Vagina (tissue), 2 donors: ENCODE results near the gene FNDC10. TPM values are rescaled to one million over a fixed set of nuclear protein-coding genes. Genes with fewer than 3 reads are reported as not detected.

Experiments used
- DNase-seq, 2 donors: peaks; one replicate each; pipeline ENCODE4 v3.0.0-alpha.2; 2017; ENCODE audit errors: extremely low spot score in 2 of 2
- H3K27ac ChIP-seq: fragments of 200-600 bp; sonication (generic); one replicate; pipeline ENCODE4 v1.5.1; 2019
- H3K27me3 ChIP-seq: fragments of 200-600 bp; sonication (generic); one replicate; pipeline ENCODE4 v1.5.1; 2019
- H3K36me3 ChIP-seq, 2 donors: fragments of 200-600 bp; sonication (generic); one replicate each; pipeline ENCODE4 v1.5.1; 2017 to 2019
- H3K4me1 ChIP-seq: fragments of 200-600 bp; sonication (generic); one replicate; pipeline ENCODE4 v1.5.1; 2019
- H3K4me3 ChIP-seq, 2 donors: fragments of 200-600 bp; sonication (generic); 1 replicate in 1 of 2; 2 replicates in 1 of 2; pipeline ENCODE4 v1.5.1; 2016 to 2019
- H3K9me3 ChIP-seq: fragments of 200-600 bp; sonication (generic); one replicate; pipeline ENCODE4 v1.5.1; 2019
- CTCF ChIP-seq, 3 experiments: fragments of 450-650 bp in 2 of 3; fragments of 200-600 bp in 1 of 3; sonication (generic) in 1 of 3; IDR thresholded peaks; one replicate each; pipeline ENCODE4 v1.5.1; 2017 to 2019; ENCODE audit warnings: antibody characterized with exemption in 3 of 3, mild to moderate bottlenecking in 2 of 3, moderate library complexity in 2 of 3
- POLR2A ChIP-seq, 2 donors: fragments of 450-650 bp; IDR thresholded peaks; one replicate each; pipeline ENCODE4 v1.6.1; 2017; ENCODE audit warnings: antibody characterized with exemption in 2 of 2, mild to moderate bottlenecking in 2 of 2, moderate library complexity in 2 of 2
- POLR2AphosphoS5 ChIP-seq, 2 donors: sonication (generic); formaldehyde crosslinking; IDR thresholded peaks; one replicate each; pipeline ENCODE4 v1.9.0; 2017; ENCODE audit warnings: antibody characterized with exemption in 2 of 2, mild to moderate bottlenecking in 2 of 2, low read depth in 1 of 2; ENCODE audit not compliant: insufficient read depth in 1 of 2
- intact Hi-C: fragments of 100-400 bp; cut with DNase I; formaldehyde crosslinking; loops from one replicate; pipeline ENCODE4 v1.15.1; 2023
- total RNA-seq: library from RNA; depleted of rRNA; stranded (reverse); fragments of >200 nt; gene quantifications from one replicate; pipeline ENCODE4 v1.2.3, GENCODE V29; 2016

Gene FNDC10
- total RNA-seq, 1 donor from 2014 or later: 6.1 TPM

GRCh38 chr1:1556505-1556904 lies 43.4 kb downstream of the FNDC10 start:
- no peak overlapping the region for H3K27ac ChIP-seq
- H3K9me3 ChIP-seq: no peaks in the 10 kb centered on the region
- H3K4me1 ChIP-seq: no peaks in the 10 kb centered on the region
- no peaks in the 10 kb centered on the region for H3K27me3 ChIP-seq
- peaks cover 0 to 4% of the 10 kb centered on the region in 2 donors for H3K36me3 ChIP-seq
- no peak for TF ChIP-seq POLR2AphosphoS5 (IDR thresholded peaks at IDR 0.05; ENCODE audit: insufficient read depth in 1 of 2, low read depth in 1 of 2)
- no peak for TF ChIP-seq CTCF (IDR thresholded peaks at IDR 0.05)
- no peak for TF ChIP-seq POLR2A (IDR thresholded peaks at IDR 0.05)
- intact Hi-C loops: no loop called here
- no peak overlapping the region for H3K4me3 ChIP-seq
- no peak for DNase-seq

GRCh38 chr1:1554926-1555915 lies 44.7 kb downstream of the FNDC10 start:
- Histone ChIP-seq H3K27me3 (no peaks in the 10 kb centered on the region), H3K36me3 (no peaks in the 10 kb centered on the region), H3K27ac (no peak overlapping the region), H3K9me3 (no peaks in the 10 kb centered on the region), H3K4me1 (peaks cover 11% of the 10 kb centered on the region), H3K4me3 (no peak overlapping the region)
- DNase-seq: no peak
- intact Hi-C loops: no loop called here
- TF ChIP-seq POLR2A (IDR thresholded peaks at IDR 0.05) (no peak), CTCF (IDR thresholded peaks at IDR 0.05) (no peak), POLR2AphosphoS5 (IDR thresholded peaks at IDR 0.05; ENCODE audit: insufficient read depth in 1 of 2, low read depth in 1 of 2) (no peak)

- no peaks in the 10 kb centered on the region for H3K36me3 ChIP-seq
- H3K27me3 ChIP-seq: no peaks in the 10 kb centered on the region
- no peak overlapping the region for H3K4me3 ChIP-seq
- no peak overlapping the region for H3K27ac ChIP-seq
- intact Hi-C loops: no loop called here
- TF ChIP-seq CTCF (IDR thresholded peaks at IDR 0.05) (no peak), POLR2AphosphoS5 (IDR thresholded peaks at IDR 0.05; ENCODE audit: insufficient read depth in 1 of 2, low read depth in 1 of 2) (no peak), POLR2A (IDR thresholded peaks at IDR 0.05) (no peak)
- no peaks in the 10 kb centered on the region for H3K9me3 ChIP-seq
- H3K4me1 ChIP-seq: peaks cover 12% of the 10 kb centered on the region
- no peak for DNase-seq
Observed at GRCh38 chr1:1554550-1554925, 45.4 kb downstream of the FNDC10 start.

GRCh38 chr1:1553821-1554494 lies 46.0 kb downstream of the FNDC10 start:
- DNase-seq: no peak
- H3K27ac ChIP-seq: no peak overlapping the region

More at GRCh38 chr1:1553821-1554494, 46.0 kb downstream of the FNDC10 start:
- Histone ChIP-seq H3K27me3 (no peaks in the 10 kb centered on the region), H3K4me1 (peaks cover 12% of the 10 kb centered on the region), H3K36me3 (no peaks in the 10 kb centered on the region), H3K9me3 (no peaks in the 10 kb centered on the region), H3K4me3 (no peak overlapping the region)
- intact Hi-C loops: loop anchor here (1.0 kb wide), 1 partner anchor 31 kb away; no protein-coding TSS in a partner anchor
- TF ChIP-seq POLR2A (IDR thresholded peaks at IDR 0.05) (no peak), CTCF (IDR thresholded peaks at IDR 0.05) (no peak), POLR2AphosphoS5 (IDR thresholded peaks at IDR 0.05; ENCODE audit: insufficient read depth in 1 of 2, low read depth in 1 of 2) (no peak)
